ENCODE data around the gene HNRNPLL.
A peak's percentile ranks its signal among the peaks of the same experiment; 100 is the strongest.

The HNRNPLL gene

DNA sequence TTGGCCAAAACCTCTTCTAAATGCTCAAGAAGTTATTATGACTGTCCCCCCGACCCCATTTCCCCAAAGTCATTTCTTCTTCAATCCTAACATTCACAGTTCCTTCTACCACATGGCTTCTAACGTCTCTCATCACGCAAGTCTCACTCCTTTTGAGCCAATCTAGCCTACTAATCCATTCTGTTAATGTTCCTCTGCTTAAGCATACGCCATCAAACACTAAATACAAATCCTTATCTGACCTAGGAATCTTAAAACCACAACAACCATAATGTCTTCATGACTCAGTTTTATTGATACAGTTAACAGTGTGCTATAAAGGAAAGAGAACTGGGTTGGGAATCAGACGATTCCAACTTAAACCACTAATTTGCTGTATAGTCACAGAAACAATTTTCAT lies 23.9 kb downstream of the HNRNPLL start:
- DNase-seq (ENCODE audit: low read depth, low spot score): no peak
- TF ChIP-seq FOXP2 (optimal IDR thresholded peaks at IDR 0.05; ENCODE audit: control extremely low read depth, extremely low read length, insufficient read depth) (no peak), EZH2 (IDR thresholded peaks at IDR 0.05) (no peak), POLR2AphosphoS5 (IDR thresholded peaks at IDR 0.05; ENCODE audit: borderline replicate concordance, low read depth, low read length) (no peak; the same call in 1 of the 2 replicates)
- Histone ChIP-seq H3K36me3 (ENCODE audit: insufficient read depth, low read length) (peaks cover 23% of the 10 kb centered on the region), H3K9ac (ENCODE audit: insufficient read length) (no peak overlapping the region), H3K4me3 (no peak overlapping the region), H3K9me3 (ENCODE audit: low read depth, low read length) (no peaks in the 10 kb centered on the region), H3K27ac (no peak overlapping the region)

DNA sequence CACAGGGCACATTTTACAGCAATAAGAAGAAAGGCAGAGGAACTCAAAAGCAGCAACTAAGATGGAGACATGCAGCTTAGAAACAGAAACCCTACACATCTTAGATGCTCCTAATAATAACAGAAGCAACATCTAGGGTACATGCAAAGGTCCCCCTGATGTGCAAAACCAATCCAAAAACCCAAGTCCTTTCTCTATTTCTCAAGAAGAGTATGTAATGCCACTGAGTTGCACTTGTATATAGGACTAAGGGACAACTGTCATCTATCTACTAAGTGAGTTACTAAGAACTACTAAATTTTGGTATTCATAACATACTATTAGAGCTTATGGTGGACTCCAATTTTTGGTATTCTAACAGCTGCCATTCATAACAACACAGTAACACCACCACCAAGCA lies 28.4 kb downstream of the HNRNPLL start:
- H3K36me3 ChIP-seq (ENCODE audit: insufficient read depth, low read length): peaks cover 46% of the 10 kb centered on the region
- H3K9me3 ChIP-seq (ENCODE audit: low read depth, low read length): no peaks in the 10 kb centered on the region
- DNase-seq (ENCODE audit: low read depth, low spot score): no peak
- no peak overlapping the region for H3K4me3 ChIP-seq
- TF ChIP-seq FOXP2 (optimal IDR thresholded peaks at IDR 0.05; ENCODE audit: control extremely low read depth, extremely low read length, insufficient read depth) (no peak), POLR2AphosphoS5 (IDR thresholded peaks at IDR 0.05; ENCODE audit: borderline replicate concordance, low read depth, low read length) (no peak), EZH2 (IDR thresholded peaks at IDR 0.05) (no peak)
- no peak overlapping the region for H3K27ac ChIP-seq
- no peak overlapping the region for H3K9ac ChIP-seq (ENCODE audit: insufficient read length)

DNA sequence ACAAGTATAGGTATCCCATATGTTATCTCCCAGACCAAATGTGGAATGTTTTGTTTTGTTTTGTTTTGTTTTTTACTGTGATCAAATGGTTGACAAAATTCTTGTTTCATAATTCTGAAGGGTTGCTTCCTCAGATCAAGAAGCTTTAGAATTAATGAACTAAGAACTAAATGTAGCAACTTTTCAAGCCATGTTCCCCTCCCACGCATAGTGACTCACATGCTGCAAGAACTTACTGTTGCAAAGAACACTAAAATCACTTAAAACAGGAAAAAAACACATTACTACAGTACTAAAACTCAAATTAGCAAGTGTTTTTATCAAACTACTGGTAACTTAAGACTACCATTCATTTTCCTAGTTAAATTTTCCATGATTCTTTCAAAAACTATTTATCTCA lies 30.6 kb downstream of the HNRNPLL start:
- Histone ChIP-seq H3K9ac (ENCODE audit: insufficient read length) (no peak overlapping the region), H3K9me3 (ENCODE audit: low read depth, low read length) (no peaks in the 10 kb centered on the region), H3K36me3 (ENCODE audit: insufficient read depth, low read length) (peaks cover 58% of the 10 kb centered on the region), H3K27ac (no peak overlapping the region), H3K4me3 (no peak overlapping the region)
- no peak for DNase-seq (ENCODE audit: low read depth, low spot score)
- no peak for TF ChIP-seq POLR2AphosphoS5 (IDR thresholded peaks at IDR 0.05; ENCODE audit: borderline replicate concordance, low read depth, low read length)

DNA sequence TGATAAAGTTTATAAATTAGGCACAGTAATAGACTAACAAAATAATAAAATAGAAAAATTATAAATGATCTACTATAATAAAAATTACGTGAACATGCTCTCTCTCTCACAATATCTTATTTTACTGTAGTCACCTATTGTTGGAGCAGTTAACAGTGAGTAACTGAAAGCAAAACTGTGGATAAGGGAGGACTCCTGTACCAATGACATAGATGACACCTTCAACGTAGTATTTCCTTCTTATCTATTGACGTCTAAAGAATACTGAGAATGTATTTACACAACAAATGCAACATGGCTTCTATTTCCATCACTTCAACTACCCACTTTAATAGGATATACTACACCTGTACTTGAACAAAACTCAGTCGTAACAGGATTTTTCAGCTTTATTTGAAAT lies 31.5 kb downstream of the HNRNPLL start:
- DNase-seq (ENCODE audit: low read depth, low spot score): no peak
- no peaks in the 10 kb centered on the region for H3K9me3 ChIP-seq (ENCODE audit: low read depth, low read length)
- H3K36me3 ChIP-seq (ENCODE audit: insufficient read depth, low read length): peaks cover 55% of the 10 kb centered on the region
- H3K9ac ChIP-seq (ENCODE audit: insufficient read length): no peak overlapping the region
- H3K27ac ChIP-seq: no peak overlapping the region
- TF ChIP-seq FOXP2 (optimal IDR thresholded peaks at IDR 0.05; ENCODE audit: control extremely low read depth, extremely low read length, insufficient read depth): no peak
- TF ChIP-seq POLR2AphosphoS5 (IDR thresholded peaks at IDR 0.05; ENCODE audit: borderline replicate concordance, low read depth, low read length): no peak
- no peak for TF ChIP-seq EZH2 (IDR thresholded peaks at IDR 0.05)
- H3K4me3 ChIP-seq: no peak overlapping the region

DNA sequence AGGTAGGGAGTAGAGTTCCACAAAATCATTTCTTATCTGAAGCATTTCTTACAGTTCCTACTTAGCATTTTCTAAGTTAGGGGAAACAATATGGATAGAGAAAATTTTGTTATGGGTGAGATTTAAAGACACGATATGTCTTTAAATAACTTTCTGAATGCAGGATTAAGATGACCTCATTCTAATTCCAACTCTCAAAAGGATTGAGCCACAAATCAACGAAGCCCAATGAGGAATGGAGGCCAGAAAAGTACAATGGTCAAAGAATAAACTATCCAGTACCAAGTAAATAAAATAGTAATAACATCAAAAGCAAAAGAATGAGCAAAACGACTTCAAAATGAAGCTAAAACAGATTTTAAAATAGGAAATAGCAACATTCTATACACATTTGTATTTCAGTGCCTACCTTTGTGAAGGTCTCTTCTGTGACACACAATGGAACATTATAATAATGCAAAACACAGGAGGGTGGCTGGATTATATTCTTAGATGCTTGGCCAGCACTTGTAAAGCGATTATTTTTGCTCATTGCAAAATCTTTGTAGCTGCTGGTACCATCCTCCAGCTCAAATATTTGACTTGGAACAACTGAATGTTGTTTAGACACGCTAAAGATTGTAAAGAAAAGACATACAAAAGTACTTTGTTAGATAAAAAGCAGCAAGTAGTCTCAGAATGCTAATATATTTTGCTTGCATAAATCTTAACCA lies 33.8 kb downstream of the HNRNPLL start:
- no peak for TF ChIP-seq EZH2 (IDR thresholded peaks at IDR 0.05)
- TF ChIP-seq POLR2AphosphoS5 (IDR thresholded peaks at IDR 0.05; ENCODE audit: borderline replicate concordance, low read depth, low read length): no peak
- TF ChIP-seq FOXP2 (optimal IDR thresholded peaks at IDR 0.05; ENCODE audit: control extremely low read depth, extremely low read length, insufficient read depth): no peak
- H3K36me3 ChIP-seq (ENCODE audit: insufficient read depth, low read length): peaks cover 63% of the 10 kb centered on the region
- 0 out of 2 replicates have a peak overlapping the region, but pooled peaks have one; percentile 38 for H3K27ac ChIP-seq
- H3K9me3 ChIP-seq (ENCODE audit: low read depth, low read length): no peaks in the 10 kb centered on the region
- H3K9ac ChIP-seq (ENCODE audit: insufficient read length): no peak overlapping the region
- DNase-seq (ENCODE audit: low read depth, low spot score): no peak
- H3K4me3 ChIP-seq: no peak overlapping the region

DNA sequence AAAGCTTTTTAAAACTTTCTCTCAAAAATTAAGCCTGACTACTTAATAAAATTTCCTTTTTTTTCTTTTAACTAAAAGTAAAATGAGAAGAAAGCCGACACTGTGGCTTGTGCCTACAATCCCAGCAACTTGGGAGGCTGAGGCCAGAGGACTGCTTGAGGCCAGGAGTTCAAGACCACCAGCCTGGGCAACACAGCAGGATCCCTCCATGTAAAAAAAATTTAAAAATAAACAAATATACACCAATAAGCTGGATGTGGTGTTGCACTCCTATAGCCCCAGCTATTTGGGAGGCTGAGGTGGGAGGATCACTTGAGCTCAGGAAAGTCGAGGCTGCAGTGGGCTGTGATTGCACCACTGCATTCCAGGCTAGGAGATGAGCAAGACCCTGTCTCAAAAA lies 37.4 kb downstream of the HNRNPLL start:
- no peak overlapping the region for H3K4me3 ChIP-seq
- no peak overlapping the region for H3K27ac ChIP-seq
- no peak for DNase-seq (ENCODE audit: low read depth, low spot score)
- no peak for TF ChIP-seq POLR2AphosphoS5 (IDR thresholded peaks at IDR 0.05; ENCODE audit: borderline replicate concordance, low read depth, low read length)
- no peak for TF ChIP-seq EZH2 (IDR thresholded peaks at IDR 0.05)
- no peak for TF ChIP-seq FOXP2 (optimal IDR thresholded peaks at IDR 0.05; ENCODE audit: control extremely low read depth, extremely low read length, insufficient read depth)
- peaks cover 52% of the 10 kb centered on the region for H3K36me3 ChIP-seq (ENCODE audit: insufficient read depth, low read length)
- no peaks in the 10 kb centered on the region for H3K9me3 ChIP-seq (ENCODE audit: low read depth, low read length)
- H3K9ac ChIP-seq (ENCODE audit: insufficient read length): no peak overlapping the region

DNA sequence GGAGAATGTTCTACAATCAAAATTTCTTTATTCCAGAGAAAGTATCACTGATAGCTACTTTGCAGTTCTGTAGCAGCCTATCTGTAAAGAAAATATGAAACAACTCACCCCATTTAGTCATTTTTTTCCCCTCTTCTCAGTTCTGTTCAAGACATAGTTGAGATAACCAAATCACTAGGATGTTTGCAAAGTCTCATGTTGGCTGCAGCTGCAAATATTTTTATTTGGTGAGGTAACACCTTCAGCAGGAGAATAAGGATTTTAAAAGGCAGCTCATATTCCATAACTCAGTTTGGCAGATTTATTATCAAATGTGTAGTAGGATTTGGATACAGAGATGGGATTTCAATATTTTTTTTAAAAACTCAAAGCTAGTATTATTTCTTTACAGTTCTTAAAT lies 41.0 kb downstream of the HNRNPLL start:
- Histone ChIP-seq H3K9ac (ENCODE audit: insufficient read length) (no peak overlapping the region), H3K27ac (no peak overlapping the region), H3K36me3 (ENCODE audit: insufficient read depth, low read length) (peaks cover 29% of the 10 kb centered on the region), H3K4me3 (no peak overlapping the region), H3K9me3 (ENCODE audit: low read depth, low read length) (no peaks in the 10 kb centered on the region)
- no peak for DNase-seq (ENCODE audit: low read depth, low spot score)
- TF ChIP-seq EZH2 (IDR thresholded peaks at IDR 0.05): no peak
- TF ChIP-seq POLR2AphosphoS5 (IDR thresholded peaks at IDR 0.05; ENCODE audit: borderline replicate concordance, low read depth, low read length): no peak
- TF ChIP-seq FOXP2 (optimal IDR thresholded peaks at IDR 0.05; ENCODE audit: control extremely low read depth, extremely low read length, insufficient read depth): no peak

DNA sequence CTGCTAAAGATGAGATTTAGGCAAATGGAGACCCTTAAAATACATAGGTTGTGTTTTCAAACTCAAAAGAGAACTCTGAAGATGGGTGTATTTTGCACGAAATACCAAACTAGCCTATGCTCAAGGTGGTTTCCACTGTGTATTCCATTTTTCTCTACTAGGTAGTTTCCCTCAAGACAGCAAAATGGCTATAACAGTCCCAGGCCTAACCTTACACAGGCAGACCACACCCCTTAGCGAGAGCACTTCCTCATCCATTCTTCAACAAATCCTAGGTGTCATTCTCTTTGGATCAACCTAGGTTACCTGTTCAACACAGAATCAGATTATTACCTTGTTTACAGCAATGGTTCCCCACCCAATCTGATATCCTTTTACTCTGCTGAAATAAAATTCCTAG lies 42.6 kb downstream of the HNRNPLL start:
- Histone ChIP-seq H3K27ac (no peak overlapping the region), H3K4me3 (no peak overlapping the region), H3K9me3 (ENCODE audit: low read depth, low read length) (no peaks in the 10 kb centered on the region), H3K36me3 (ENCODE audit: insufficient read depth, low read length) (peaks cover 29% of the 10 kb centered on the region), H3K9ac (ENCODE audit: insufficient read length) (no peak overlapping the region)
- no peak for DNase-seq (ENCODE audit: low read depth, low spot score)
- TF ChIP-seq FOXP2 (optimal IDR thresholded peaks at IDR 0.05; ENCODE audit: control extremely low read depth, extremely low read length, insufficient read depth): no peak
- TF ChIP-seq POLR2AphosphoS5 (IDR thresholded peaks at IDR 0.05; ENCODE audit: borderline replicate concordance, low read depth, low read length): no peak
- TF ChIP-seq EZH2 (IDR thresholded peaks at IDR 0.05): no peak

DNA sequence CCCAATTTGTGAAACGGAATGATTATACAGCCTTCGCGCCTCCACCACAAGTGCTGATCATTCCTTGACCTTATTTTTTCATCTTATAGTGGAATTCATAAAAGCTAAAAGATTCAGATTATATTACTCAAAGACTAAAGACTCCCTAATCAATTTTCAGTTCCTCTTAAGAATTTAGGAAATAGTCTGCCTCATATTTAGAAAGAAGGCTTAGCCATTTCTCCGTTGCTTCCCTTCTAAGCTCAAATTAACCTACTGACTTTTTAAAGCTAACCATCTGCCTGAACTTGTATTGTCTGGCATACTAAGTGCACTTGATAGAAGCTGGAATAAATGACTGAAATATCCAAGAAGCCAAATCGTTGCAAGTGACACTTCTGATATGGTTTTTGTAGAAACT lies 44.7 kb downstream of the HNRNPLL start:
- Histone ChIP-seq H3K27ac (no peak overlapping the region), H3K9ac (ENCODE audit: insufficient read length) (no peak overlapping the region), H3K36me3 (ENCODE audit: insufficient read depth, low read length) (peaks cover 20% of the 10 kb centered on the region), H3K9me3 (ENCODE audit: low read depth, low read length) (no peaks in the 10 kb centered on the region), H3K4me3 (no peak overlapping the region)
- no peak for TF ChIP-seq FOXP2 (optimal IDR thresholded peaks at IDR 0.05; ENCODE audit: control extremely low read depth, extremely low read length, insufficient read depth)
- TF ChIP-seq POLR2AphosphoS5 (IDR thresholded peaks at IDR 0.05; ENCODE audit: borderline replicate concordance, low read depth, low read length): no peak
- TF ChIP-seq EZH2 (IDR thresholded peaks at IDR 0.05): no peak
- DNase-seq (ENCODE audit: low read depth, low spot score): no peak

All from SK-N-MC (cell line).